DOHH2 (cell line): ENCODE data around the gene CWC27.

Experiments
- H3F3A ChIP-seq: fragments of 200-600 bp; sonication (generic), shearing (Covaris generic); 2 replicates; pipeline ENCODE4 v1.6.0; 2016; ENCODE audit warnings: antibody characterized with exemption, mild to moderate bottlenecking; ENCODE audit not compliant: control insufficient read depth, insufficient read depth
- H3K27ac ChIP-seq: fragments of 200-600 bp; sonication (generic); 2 replicates; pipeline ENCODE4 v1.5.1; 2014; ENCODE audit warnings: low read depth, mild to moderate bottlenecking, low read length, moderate library complexity
- H3K27me3 ChIP-seq: fragments of 200-600 bp; sonication (generic); 2 replicates; pipeline ENCODE4 v1.6.1; 2014; ENCODE audit warnings: mild to moderate bottlenecking, low read length, mixed read lengths; ENCODE audit not compliant: control insufficient read depth
- H3K36me3 ChIP-seq: fragments of 200-600 bp; sonication (generic); 2 replicates; pipeline ENCODE4 v1.6.1; 2014; ENCODE audit warnings: mild to moderate bottlenecking, low read length, moderate library complexity, mixed read lengths; ENCODE audit not compliant: control insufficient read depth
- H3K4me1 ChIP-seq: fragments of 200-600 bp; sonication (generic); 2 replicates; pipeline ENCODE4 v1.6.1; 2014; ENCODE audit warnings: mild to moderate bottlenecking, low read length, mixed read lengths; ENCODE audit not compliant: control insufficient read depth
- H3K4me2 ChIP-seq: fragments of 200-600 bp; sonication (generic); 2 replicates; pipeline ENCODE4 v1.6.0; 2014; ENCODE audit warnings: mild to moderate bottlenecking, low read length, moderate library complexity
- H3K4me3 ChIP-seq: fragments of 200-600 bp; sonication (generic); 2 replicates; pipeline ENCODE4 v1.5.1; 2014; ENCODE audit warnings: mild to moderate bottlenecking, low read length, mixed read lengths
- H3K79me2 ChIP-seq: fragments of 200-600 bp; sonication (generic); 2 replicates; pipeline ENCODE4 v1.6.1; 2014; ENCODE audit warnings: mild to moderate bottlenecking, low read length, mixed read lengths; ENCODE audit not compliant: control insufficient read depth
- H3K9me2 ChIP-seq: fragments of 200-600 bp; sonication (generic); replicated peaks from 2 replicates; pipeline ENCODE4 v1.6.1; 2014; ENCODE audit warnings: mild to moderate bottlenecking, low read length, mixed read lengths; ENCODE audit not compliant: control insufficient read depth
- H3K9me3 ChIP-seq: fragments of 200-600 bp; sonication (generic); 2 replicates; pipeline ENCODE4 v1.6.1; 2014; ENCODE audit warnings: antibody characterized with exemption, low read length, mixed read lengths; ENCODE audit not compliant: control insufficient read depth, insufficient read depth
- H4K20me1 ChIP-seq: fragments of 200-600 bp; sonication (generic); 2 replicates; pipeline ENCODE4 v1.6.0; 2014; ENCODE audit warnings: low read depth, mild to moderate bottlenecking, antibody characterized with exemption, low read length, moderate library complexity; ENCODE audit not compliant: control insufficient read depth, insufficient read depth
- CTCF ChIP-seq: fragments of 200-600 bp; sonication (generic); IDR thresholded peaks from one replicate; pipeline ENCODE4 v1.5.1; 2014; ENCODE audit warnings: antibody characterized with exemption, mild to moderate bottlenecking, low read depth, low read length; ENCODE audit not compliant: poor library complexity, severe bottlenecking
- EZH2phosphoT487 ChIP-seq: fragments of 200-600 bp; sonication (generic); IDR thresholded peaks from 2 replicates; pipeline ENCODE4 v1.6.1; 2017; ENCODE audit warnings: borderline replicate concordance, mild to moderate bottlenecking, antibody characterized with exemption, low read length, moderate library complexity, mixed read lengths

The CWC27 gene

GRCh38 chr5:65024681-65025080, 256.0 kb downstream of the CWC27 start:
- TF ChIP-seq EZH2phosphoT487 (no peak), CTCF (no peak)

GRCh38 chr5:65026816-65027548, 258.3 kb downstream of the CWC27 start:
- H3K79me2 ChIP-seq: no peaks in the 10 kb centered on the region
- peak overlapping the region; percentile 57 for H3K4me2 ChIP-seq
- H3K27me3 ChIP-seq: no peaks in the 10 kb centered on the region
- H3K36me3 ChIP-seq: no peaks in the 10 kb centered on the region
- H3K9me2 ChIP-seq: no peaks in the 10 kb centered on the region
- TF ChIP-seq CTCF (no peak), EZH2phosphoT487 (no peak)
- no peaks in the 10 kb centered on the region for H3K9me3 ChIP-seq
- H3F3A ChIP-seq: no peaks in the 10 kb centered on the region
- peak overlapping the region; percentile 42 for H3K27ac ChIP-seq
- H3K4me1 ChIP-seq: peaks cover 41% of the 10 kb centered on the region
- H3K4me3 ChIP-seq: peak overlapping the region; percentile 24
- no peaks in the 10 kb centered on the region for H4K20me1 ChIP-seq

More at GRCh38 chr5:65024681-65025080, 256.0 kb downstream of the CWC27 start:
- Histone ChIP-seq H3K36me3 (no peaks in the 10 kb centered on the region), H3K79me2 (no peaks in the 10 kb centered on the region), H3F3A (no peaks in the 10 kb centered on the region; the same call in 1 of the 2 replicates), H3K4me3 (no peak overlapping the region), H3K9me3 (no peaks in the 10 kb centered on the region), H3K27ac (no peak overlapping the region), H3K4me2 (no peak overlapping the region), H4K20me1 (no peaks in the 10 kb centered on the region), H3K9me2 (no peaks in the 10 kb centered on the region), H3K27me3 (peaks cover 2% of the 10 kb centered on the region; the same call in 1 of the 2 replicates), H3K4me1 (peaks cover 49% of the 10 kb centered on the region)

GRCh38 chr5:65029178-65029577, 260.4 kb downstream of the CWC27 start:
- no peaks in the 10 kb centered on the region for H3K9me3 ChIP-seq
- H4K20me1 ChIP-seq: no peaks in the 10 kb centered on the region
- peaks cover 43% of the 10 kb centered on the region for H3K4me1 ChIP-seq
- no peaks in the 10 kb centered on the region for H3K27me3 ChIP-seq
- H3F3A ChIP-seq: no peaks in the 10 kb centered on the region
- no peak for TF ChIP-seq CTCF
- no peak for TF ChIP-seq EZH2phosphoT487
- H3K9me2 ChIP-seq: no peaks in the 10 kb centered on the region
- no peak overlapping the region for H3K4me2 ChIP-seq
- H3K79me2 ChIP-seq: no peaks in the 10 kb centered on the region
- no peak overlapping the region for H3K4me3 ChIP-seq
- no peak overlapping the region for H3K27ac ChIP-seq
- H3K36me3 ChIP-seq: no peaks in the 10 kb centered on the region
